ENCODE results near the gene POSTN.

The POSTN gene, protein sequence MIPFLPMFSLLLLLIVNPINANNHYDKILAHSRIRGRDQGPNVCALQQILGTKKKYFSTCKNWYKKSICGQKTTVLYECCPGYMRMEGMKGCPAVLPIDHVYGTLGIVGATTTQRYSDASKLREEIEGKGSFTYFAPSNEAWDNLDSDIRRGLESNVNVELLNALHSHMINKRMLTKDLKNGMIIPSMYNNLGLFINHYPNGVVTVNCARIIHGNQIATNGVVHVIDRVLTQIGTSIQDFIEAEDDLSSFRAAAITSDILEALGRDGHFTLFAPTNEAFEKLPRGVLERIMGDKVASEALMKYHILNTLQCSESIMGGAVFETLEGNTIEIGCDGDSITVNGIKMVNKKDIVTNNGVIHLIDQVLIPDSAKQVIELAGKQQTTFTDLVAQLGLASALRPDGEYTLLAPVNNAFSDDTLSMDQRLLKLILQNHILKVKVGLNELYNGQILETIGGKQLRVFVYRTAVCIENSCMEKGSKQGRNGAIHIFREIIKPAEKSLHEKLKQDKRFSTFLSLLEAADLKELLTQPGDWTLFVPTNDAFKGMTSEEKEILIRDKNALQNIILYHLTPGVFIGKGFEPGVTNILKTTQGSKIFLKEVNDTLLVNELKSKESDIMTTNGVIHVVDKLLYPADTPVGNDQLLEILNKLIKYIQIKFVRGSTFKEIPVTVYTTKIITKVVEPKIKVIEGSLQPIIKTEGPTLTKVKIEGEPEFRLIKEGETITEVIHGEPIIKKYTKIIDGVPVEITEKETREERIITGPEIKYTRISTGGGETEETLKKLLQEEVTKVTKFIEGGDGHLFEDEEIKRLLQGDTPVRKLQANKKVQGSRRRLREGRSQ

DNA sequence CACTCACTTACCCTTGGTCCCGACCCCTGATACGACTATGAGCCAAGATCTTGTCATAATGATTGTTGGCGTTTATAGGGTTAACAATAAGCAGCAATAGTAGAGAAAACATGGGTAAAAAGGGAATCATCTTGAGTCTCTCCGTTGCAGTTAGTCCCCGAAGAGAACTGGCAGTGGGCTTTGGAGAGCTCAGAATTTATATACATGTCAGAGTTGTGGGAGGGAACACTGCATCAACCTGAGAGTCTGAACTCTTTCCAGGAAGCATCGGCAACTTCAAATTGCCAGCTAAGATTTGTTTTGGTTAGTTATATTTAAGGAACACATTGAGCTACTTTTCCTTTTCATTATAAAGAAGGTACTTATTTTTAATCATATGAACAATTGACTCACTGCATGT is at the start of gene POSTN:
Gene POSTN, minus strand, starts transcription at position 172 of the 400 bp plus-strand sequence. Its CDS starts 42 bp downstream, at position 130.
- no peak for DNase-seq (ENCODE audit: low read depth in 3 of 3)

DNA sequence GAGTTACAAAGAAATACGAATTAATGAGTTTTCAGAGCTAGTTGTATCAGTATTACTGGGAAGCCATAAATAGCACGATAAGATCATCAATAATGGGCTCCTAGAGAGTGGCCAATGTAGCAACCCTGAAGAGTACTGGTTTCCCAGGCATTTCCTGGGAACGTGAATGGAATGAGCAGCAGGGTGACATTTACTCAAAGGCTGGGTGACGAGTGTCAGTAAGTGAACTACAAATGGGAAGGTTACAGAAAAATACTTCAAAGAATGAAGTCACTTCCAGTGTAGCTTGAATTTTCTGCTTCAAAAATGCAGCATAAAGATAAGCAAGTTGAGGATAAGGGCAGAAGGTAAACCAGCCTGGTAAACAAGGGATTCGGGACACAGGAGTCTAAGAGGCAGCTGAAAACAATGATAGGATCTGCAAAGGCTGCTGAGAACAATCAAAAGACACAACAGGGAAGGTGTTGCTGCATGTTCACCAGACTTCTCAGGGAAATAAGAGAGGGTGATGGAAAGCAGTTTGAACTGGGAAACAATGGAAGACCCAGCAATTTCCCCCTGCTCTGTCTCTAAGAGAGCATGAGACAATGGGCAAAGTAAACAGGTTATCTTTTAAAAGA is 48.6 kb upstream of the POSTN start:
- no peak for DNase-seq (ENCODE audit: low read depth in 3 of 3)

DNA sequence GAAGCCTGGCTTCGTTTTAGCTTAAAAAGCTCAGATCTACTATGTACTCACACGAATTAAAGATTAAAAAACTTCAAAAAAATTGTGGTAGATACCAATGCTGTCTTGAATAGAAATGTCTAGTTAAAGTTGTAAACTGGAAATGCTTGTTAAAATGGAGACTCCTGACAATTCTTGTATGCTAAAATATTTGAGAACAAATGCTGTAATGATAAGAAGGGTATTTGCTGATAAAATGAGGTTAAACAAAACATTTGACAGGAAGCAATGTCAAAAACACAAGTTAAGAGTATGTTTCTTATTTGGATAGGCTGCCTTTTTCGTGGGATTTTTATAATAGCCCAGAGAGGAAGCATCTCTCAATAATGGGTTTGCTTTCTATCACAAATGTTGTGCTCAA is 48.0 kb upstream of the POSTN start:
- DNase-seq (ENCODE audit: low read depth in 3 of 3), result no peak

DNA sequence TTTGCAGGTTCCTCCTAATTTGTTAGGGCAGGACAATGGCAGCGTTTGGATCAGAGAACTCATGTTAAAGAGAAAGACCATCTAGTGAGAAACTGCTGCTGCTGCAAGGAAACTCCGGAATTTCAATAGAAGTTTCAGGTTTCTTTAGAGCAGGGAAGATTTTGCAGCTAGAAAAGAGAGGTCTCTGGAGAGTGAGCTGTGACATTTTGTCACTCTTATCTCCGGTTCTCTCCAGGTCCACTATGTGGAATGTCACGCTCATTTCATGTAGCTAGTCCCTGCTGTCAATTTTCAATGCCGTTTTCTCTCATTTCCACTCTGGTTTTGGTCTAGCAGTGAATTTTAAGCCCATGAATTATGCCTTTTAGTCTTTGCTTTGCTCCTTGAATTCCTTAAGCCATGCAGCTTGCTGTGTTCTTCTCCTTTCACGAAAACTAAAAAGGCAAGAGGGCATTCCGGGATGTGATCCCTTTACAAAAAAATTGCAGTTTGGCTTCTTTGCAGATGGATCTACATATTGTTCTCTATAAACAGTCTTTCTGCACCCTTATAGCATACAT is 46.7 kb upstream of the POSTN start:
- DNase-seq (ENCODE audit: low read depth in 3 of 3), result no peak

DNA sequence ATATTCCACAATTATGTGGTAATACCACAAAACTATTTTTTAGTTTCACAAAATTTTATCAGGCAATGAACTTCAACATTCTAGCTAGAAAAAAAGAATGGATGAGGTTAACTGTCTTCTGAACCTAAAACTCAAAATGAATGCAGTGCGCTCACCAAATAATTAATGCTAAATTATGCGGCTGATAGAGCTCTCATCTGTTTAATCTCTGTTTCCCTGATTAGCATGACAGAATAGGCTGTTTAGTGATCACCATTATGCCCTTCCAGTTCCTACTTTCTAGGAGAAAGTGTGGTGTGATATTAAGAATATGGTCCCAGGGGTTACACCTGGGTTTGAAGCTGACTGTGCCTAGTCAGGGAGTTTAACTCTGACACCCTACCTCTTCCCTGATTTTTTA is 42.8 kb upstream of the POSTN start:
- no peak for DNase-seq (ENCODE audit: low read depth in 3 of 3)

DNA sequence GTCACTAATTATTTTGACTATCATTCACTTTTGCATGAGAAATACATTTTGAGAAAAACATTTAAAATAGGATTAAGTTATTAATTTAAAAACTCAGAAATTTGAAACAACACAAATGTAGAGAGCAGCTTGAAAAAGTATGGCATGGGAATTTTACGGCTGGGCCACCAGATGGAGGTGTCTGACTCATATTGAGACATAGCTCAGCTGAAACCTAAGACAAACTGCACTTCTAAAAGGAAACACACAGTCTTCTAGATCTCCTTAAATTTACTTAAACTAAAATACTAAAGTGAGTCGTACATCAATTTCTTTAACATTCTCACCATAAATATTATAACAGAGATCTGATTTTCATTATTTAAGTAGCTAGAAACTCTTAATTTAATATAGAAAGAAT is 41.9 kb upstream of the POSTN start:
- no peak for DNase-seq (ENCODE audit: low read depth in 3 of 3)

DNA sequence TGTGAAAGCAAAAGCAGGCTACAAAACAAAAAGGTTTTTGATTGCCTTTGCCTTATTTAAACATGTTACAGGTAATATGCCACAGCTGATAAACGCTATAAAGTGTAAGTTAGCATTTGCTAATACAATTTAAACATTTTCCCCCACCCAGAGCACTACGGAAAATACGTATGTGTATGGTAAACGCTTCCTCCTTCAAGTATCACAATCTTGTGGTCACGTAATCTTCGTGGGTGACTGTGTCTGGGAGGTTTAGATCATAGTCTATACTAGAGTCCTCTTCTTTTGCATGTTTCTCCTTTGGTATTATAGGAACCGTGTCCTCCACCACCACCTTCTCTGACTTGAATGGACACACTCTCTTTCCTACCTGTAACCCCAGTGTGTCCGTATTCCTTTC is 38.1 kb upstream of the POSTN start:
- no peak for DNase-seq (ENCODE audit: low read depth in 3 of 3)

DNA sequence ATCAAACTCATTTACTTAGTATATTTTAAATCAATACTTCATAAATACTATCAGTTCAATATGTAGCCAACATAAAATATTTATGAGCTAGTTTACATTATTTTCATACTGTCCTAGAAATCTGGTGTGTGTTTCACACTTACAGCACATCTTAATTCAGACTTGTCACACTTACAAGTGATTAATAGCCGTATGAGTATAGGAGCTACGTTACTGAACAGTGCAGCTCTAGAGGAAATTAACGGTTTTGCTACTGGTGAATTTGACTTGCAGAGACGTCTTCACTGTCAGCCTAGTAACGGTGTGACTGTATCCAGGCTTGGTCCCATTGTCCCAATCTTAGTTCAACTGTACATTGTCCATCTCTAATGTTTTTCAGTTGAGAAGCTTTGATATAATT is 33.7 kb upstream of the POSTN start:
- no peak for DNase-seq (ENCODE audit: low read depth in 3 of 3)

DNA sequence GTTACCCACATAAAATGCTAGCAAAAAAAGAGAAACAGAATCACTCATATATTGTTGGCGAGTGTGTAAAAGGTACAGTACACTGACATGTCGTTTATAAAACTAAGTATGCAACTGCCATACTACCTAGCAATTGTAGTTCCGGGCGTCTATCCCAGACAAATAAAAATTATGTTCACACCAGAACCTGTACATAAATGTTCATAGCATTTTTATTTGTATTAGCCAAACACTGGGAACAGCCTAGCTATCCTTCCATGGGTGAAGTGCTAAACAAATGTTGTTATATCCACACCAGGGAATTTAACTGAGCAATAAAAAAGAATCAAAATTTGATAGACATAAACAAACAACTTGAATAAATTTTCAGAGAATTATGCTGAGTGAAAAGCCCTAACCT is 28.9 kb upstream of the POSTN start:
- no peak for DNase-seq (ENCODE audit: low read depth in 3 of 3)

DNA sequence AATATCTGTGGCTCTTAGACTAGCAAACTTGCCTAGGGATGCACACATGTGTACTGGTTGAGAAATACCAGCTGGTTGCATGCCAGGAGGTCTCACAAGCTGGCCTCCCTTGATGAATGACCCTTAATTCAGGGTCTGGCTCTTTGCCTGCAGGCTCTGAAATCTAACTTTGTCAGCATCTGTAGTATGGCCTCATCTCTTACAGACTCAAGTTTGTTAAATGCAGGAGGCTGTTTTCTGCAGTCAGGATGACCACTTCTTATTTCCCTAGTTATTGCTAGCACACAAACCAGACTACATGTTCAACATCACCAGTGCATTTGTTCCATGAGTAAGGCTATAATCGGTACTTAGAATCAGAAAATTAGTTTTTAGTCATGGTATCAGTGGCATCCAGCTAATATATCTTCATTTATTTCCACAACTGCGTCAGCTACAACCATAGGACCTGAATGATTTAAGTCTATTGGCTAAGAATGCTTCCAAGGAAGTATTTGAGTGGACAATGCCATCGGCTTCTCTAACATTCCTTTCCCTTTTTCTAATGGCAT is 23.3 kb upstream of the POSTN start:
- DNase-seq (ENCODE audit: low read depth in 3 of 3), result no peak

DNA sequence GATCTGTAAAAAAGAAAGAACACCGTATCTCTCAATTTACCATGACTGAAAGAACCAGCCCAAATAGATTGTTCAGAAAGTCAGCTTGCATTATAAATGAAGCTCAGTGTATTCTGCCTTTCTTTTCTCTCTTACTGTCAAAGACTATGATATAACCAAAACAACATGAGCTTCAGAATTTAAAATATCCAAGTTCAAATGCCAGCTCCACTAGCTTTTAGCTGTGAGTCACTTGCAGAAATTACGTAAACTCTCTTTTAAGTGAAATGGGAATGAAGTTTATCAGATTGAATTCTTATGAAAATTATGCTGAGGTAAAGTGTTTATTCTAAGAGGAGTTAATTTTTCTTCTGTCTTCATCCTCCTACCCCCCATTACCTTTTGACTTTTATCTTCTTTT is 20.0 kb upstream of the POSTN start:
- DNase-seq (ENCODE audit: low read depth in 3 of 3), result no peak

DNA sequence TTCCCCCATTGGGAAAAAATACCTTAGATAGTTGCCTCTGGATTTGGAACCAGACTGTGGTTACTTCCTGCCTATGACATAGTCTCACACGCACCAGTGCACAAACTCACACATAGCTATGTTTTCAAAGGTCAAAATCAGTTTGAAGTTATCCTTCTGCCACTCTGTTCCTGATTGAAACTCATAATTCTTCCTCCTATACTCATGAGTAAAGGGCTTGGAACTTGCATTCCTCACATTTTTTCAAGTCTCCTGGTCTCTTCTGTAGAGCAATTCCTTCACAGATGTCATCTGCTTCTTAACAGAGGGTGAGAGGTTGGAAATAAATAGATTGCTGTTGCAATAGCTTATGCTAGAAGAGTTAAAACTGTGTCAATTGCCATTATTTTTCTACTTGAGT is 18.6 kb upstream of the POSTN start:
- DNase-seq (ENCODE audit: low read depth in 3 of 3), result no peak

DNA sequence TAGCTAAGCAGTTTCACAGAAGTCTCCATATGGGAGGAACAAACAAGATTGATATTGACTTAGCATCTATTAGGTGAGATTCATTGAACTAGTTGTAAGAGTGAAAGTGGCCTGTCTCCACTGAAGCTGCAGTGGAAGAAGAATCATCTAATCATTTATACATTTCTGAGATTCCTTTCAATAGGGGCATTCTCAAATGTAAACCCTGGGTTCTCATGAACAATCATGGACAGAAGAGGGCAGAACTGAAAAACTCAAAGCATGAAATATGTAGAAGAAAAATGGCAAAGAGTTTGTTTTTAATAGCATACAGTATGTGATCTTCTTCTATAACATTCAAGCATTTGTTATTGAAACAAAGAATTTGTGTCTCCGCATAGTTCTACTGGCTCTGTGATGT is 17.6 kb upstream of the POSTN start:
- no peak for DNase-seq (ENCODE audit: low read depth in 3 of 3)

DNA sequence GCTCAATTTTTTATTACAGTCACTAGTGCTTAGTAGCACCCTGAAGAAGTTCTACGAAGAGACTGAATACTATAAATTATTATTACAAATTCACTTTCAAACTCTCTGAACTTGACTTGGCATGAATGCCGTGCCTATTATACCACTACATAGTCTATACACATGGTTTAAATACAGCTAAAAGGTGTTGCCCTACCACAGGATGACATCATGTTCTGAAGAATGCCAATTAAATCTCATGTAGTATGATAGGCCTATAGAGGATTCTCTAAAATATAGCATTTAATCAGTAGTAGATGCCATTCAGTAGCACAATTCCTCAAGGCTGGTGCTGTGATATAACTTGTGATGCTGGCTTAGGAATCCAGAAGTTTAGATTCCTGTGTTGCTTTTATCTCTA is 16.7 kb upstream of the POSTN start:
- no peak for DNase-seq (ENCODE audit: low read depth in 3 of 3)

DNA sequence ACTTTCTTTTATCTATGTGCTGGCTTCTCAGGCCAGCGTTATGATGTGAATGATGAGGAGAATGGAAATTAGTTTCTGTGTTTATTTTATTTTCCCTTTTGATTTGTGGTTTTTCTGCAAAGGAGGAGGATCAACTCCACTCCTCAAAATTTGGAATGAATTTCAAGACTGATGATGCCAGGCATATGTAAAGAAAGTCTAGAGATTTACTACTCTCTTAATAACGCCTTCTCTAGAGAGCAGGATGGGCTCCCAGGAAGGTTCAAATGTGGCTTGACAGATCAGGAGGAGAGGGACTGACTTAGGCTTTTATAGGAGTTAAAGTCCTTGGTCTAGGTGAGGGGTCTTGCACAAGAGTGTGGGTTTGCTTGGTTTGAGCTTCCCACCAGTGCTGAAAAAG is 15.1 kb upstream of the POSTN start:
- no peak for DNase-seq (ENCODE audit: low read depth in 3 of 3)

DNA sequence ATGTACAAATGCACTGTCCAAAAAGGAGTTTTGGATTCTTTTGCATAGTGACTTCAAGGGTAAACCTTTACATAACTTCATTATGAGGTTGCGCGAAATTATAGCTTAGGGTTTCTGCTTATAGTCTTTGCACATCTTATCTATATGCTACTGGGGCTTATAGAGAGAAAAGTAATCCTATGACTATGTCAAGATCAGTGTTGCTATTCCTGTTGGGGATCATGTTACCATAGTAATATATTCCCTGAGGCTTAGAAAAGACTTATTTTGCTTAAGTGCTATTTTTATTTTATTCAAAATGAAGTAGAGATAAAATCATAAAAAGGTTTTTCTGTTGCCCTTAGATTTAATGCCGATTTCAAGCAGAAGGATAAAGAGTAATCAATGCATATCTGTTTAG is 14.7 kb upstream of the POSTN start:
- DNase-seq (ENCODE audit: low read depth in 3 of 3), result no peak

DNA sequence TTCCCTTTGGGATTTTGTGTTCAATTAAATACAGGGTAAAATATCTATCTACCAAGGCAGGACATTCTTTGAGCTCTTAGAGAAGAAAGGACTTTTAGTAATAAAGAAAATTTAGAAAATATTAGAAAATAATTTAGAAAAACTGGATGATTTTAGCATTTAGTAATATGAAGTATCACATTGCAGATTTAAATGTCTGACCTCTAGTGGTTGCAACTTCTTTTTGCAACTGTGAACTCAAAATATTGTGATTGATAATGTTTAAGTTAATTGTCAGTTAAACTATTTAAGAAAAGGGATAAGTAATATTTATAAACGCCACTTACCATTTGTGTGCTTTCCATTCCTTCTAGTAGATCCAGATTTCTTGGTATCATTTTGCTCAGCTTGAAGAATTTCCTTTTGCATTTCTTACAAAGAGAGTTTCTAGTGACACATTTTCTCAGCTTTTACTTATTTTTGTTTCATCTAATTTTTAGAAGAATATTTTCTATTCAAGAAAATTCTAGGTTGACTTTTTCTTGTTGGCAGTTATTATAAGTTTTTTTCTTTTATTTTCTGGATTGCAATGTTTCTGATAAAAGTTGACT is 10.3 kb upstream of the POSTN start:
- DNase-seq (ENCODE audit: low read depth in 3 of 3), result no peak

DNA sequence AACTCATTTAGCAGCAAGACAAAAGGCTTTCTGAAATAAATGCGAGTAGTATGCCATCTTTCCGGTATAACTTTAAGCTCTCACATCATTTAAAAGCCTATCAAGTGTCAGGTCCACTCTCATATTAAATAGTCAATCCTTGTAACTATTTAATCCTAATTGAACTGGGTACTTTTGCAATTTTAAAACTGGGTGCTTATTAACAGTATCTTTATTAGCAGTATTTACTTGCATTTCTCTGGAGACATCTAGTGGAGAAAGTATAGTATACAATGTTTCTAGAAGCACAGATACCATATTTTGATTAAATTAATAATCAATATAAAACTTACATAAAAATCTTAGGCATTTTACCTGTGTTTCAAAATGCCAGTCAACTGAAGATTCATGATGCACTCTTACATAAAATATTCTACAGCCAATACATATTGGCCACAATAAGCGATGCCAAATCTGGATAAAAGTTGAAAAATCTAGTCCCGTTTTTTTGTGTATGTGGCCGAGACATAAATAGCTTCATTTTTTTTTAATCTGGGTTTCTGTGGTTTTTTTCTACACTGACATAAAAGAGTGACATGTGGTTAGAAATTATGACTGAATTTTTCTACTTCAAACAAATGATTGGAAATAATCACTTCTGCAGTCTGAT is 4.3 kb upstream of the POSTN start:
- DNase-seq (ENCODE audit: low read depth in 3 of 3), result no peak

DNA sequence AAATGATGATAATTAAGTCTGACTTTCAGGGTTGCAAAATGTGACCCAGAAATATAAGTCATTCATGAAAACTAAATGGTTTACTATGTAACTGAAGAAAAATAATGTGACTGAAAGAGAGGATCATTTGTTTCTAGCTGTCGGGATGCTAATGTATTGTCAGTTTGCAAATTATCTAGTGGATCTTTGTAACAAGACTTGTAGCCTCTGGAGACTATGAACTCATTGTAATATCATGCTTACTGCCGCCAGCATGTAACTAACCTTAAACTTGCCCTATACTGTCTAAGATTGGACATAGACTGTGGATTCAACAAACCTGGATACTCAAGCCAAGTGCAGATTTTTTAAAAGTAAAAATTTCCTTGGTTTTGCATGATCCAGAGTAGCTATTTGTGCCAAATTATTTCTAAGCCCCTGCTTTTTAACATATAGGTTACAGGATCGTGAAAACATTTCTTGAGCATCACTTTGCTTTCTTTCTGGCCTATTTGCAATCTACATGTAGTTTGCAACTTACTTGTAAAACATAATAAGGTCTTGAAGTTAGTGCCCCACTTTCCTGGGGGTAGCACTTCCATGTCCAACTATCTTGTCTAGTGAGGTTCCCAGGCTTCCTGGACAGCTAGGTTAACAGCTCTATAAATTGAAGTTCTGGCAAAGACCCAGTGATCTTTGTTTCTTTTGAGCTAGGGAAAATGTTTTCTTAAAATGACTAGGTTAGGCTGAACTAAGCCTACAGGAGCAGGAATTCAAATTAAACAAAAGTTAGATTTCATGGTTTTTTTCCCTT is 3.3 kb upstream of the POSTN start:
- no peak for DNase-seq (ENCODE audit: low read depth in 3 of 3)

DNA sequence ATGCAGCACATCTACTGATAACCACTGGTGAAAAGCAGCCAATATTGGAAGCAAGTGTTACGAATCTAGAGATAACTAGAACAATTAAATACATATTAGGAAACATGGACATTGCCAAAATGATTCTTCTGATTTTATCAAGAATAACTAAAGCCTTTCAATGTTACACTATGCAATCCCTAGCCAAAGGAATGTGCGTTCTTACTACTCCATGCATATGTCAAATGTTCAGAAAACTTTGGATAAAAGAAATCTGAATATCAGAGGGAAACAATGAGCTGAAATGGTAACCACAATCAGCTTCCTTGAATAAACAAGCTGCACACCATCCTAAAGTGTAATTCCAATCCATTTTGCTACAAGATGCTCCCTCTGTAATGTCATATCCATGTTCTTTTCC is 951 bp upstream of the POSTN start:
- no peak for DNase-seq (ENCODE audit: low read depth in 3 of 3)
